T1000 (cell line): ENCODE results near the gene MMEL1.
"Not testable (repeated sequence)": the region's sequence is repeated elsewhere in the genome, so short reads cannot be mapped to it uniquely, and the experiment has no call there.

Experiments used
- DNase-seq: peaks from one replicate; lab custom pipeline; 2025; ENCODE audit warnings: mixed read lengths; lab: John Stamatoyannopoulos, UW

MMEL1 gene

GRCh38 chr1:2632561-2633361, at the start of gene MMEL1:
TSS of gene MMEL1 (minus strand) at chr1:2633016. CDS start at chr1:2629484, 3,532 bp downstream.
- DNase-seq = no peak

DNA sequence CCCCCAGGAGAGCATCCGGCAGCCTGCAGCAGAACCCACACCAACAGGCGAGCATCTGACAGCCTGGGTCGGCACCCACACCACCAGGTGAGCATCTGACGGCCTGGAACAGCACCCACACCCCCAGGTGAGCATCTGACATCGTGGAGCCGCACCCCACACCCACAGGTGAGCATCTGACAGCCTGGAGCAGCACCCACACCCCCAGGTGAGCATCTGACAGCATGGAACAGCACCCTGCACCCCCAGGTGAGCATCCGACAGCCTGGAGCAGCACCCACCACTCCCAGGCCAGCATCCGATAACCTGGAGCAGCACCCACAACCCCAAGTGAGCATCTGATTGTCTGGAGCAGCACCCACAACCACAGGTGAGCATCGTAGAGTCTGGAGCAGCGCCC, 43.9 kb upstream of the MMEL1 start:
- DNase-seq = not testable (repeated sequence)

DNA sequence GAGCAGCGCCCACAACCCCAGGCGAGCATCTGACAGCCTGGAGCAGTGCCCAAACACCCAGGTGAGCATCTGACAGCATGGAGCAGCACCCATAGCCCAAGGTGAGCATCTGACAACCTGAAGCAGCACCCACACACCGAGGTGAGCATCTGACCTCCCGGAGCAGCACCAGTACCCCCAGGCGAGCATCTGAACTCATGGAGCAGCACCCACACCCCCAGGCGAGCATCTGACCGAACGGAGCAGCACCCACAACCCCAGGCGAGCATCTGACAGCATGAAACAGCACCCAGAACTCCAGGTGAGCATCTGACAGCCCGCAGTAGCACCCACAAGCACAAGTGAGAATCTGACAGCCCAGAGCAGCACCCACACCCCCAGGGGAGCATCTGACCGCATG, 38.8 kb upstream of the MMEL1 start:
- not testable (repeated sequence) for DNase-seq

DNA sequence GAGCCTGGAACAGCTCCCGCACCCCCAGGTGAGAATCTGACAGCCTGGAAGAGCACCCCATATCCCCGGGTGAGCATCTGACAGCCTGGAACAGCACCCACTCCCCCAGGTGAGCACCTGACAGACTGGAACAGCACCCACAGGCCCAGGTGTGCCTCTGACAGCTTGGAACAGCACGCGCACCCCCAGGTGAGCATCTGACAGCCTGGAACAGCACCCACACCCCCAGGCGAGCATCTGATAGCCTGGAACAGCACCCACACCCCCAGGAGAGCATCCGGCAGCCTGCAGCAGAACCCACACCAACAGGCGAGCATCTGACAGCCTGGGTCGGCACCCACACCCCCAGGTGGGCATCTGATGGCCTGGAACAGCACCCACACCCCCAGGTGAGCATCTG, 27.0 kb upstream of the MMEL1 start:
- DNase-seq = not testable (repeated sequence)

- not testable (repeated sequence) for DNase-seq
Observed at GRCh38 chr1:2657909-2658308, 25.1 kb upstream of the MMEL1 start.

DNA sequence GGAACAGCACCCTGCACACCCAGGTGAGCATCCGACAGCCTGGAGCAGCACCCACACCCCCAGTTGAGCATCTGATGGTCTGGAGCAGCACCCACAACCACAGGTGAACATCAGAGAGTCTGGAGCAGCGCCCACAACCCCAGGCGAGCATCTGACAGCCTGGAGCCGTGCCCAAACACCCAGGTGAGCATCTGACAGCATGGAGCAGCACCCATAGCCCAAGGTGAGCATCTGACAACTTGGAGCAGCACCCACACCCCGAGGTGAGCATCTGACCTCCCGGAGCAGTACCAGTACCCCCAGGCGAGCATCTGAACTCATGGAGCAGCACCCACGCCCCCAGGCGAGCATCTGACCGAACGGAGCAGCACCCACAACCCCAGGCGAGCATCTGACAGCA, 24.3 kb upstream of the MMEL1 start:
- not testable (repeated sequence) for DNase-seq

GRCh38 chr1:2655598-2656434, 23.0 kb upstream of the MMEL1 start:
- not testable (repeated sequence) for DNase-seq

- DNase-seq = not testable (repeated sequence)
Observed at GRCh38 chr1:2654443-2654948, 21.7 kb upstream of the MMEL1 start.

DNA sequence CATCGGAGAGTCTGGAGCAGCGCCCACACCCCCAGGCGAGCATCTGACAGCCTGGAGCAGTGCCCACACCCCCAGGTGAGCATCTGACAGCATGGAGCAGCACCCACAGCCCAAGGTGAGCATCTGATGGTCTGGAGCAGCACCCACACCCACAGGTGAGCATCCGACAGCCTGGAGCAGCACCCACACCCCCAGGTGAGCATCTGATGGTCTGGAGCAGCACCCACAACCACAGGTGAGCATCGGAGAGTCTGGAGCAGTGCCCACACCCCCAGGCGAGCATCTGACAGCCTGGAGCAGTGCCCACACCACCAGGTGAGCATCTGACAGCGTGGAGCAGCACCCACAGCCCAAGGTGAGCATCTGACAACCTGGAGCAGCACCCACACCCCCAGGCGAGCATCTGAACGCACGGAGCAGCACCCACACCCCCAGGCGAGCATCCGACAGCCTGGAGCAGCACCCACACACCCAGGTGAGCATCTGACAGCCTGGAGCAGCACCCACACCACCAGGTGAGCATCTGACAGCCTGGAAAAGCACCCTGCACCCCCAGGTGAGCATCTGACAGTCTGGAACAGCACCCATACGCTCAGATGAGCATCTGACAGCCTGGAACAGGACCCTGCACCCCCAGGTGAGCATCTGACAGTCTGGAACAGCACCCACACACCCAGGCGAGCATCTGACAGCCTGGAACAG, 21.1 kb upstream of the MMEL1 start:
- not testable (repeated sequence) for DNase-seq

GRCh38 chr1:2652926-2653571, 20.2 kb upstream of the MMEL1 start:
- DNase-seq = not testable (repeated sequence)

DNA sequence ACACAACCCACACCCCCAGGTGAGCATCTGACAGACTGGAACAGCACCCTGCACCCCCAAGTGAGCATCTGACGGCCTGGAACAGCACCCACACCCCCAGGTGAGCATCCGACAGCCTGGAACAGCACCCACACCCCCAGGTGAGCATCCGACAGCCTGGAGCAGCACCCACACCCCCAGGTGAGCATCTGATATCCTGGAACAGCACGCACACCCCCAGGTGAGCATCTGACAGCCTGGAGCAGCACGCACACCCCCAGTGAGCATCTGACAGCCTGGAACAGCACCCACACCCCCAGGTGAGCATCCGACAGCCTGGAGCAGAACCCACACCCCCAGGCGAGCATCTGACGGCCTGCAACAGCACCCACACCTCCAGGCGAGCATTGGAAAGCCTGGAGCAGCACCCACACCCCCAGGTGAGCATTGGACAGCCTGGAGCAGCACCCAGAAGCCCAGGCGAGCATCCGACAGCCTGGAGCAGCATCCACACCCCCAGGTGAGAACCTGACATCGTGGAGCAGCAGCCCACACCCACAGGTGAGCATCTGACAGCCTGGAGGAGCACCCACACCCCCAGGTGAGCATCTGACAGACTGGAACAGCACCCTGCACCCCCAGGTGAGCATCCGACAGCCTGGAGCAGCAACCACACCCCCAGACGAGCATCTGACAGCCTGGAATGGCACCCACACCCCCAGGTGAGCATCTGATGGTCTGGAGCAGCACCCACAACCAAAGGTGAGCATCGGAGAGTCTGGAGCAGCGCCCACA, 19.5 kb upstream of the MMEL1 start:
- DNase-seq = not testable (repeated sequence)

- DNase-seq = no peak
Observed at GRCh38 chr1:2650967-2651645, 18.3 kb upstream of the MMEL1 start.

- DNase-seq = no peak
Observed at GRCh38 chr1:2646837-2647236, 14.0 kb upstream of the MMEL1 start.

DNA sequence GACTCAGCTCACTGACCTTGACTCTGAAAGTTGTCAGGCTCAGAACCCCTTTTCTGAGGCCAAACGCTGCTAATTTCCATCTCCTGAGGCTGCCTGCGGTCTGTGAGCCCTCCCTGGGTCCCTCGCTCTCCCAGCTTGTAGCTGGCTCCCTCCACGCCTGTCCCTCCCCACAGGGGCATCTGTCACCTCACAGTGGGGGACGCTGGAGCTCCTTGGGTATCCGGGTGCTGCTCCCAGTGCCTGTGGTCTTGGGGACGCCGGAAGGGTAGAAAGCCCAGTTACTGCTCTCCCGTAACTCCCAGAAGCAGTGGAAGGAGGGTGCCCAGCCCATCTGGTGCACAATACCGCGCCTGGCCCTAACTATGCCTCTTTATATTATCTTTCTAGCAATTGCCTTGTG, 13.0 kb upstream of the MMEL1 start:
- DNase-seq = no peak

DNA sequence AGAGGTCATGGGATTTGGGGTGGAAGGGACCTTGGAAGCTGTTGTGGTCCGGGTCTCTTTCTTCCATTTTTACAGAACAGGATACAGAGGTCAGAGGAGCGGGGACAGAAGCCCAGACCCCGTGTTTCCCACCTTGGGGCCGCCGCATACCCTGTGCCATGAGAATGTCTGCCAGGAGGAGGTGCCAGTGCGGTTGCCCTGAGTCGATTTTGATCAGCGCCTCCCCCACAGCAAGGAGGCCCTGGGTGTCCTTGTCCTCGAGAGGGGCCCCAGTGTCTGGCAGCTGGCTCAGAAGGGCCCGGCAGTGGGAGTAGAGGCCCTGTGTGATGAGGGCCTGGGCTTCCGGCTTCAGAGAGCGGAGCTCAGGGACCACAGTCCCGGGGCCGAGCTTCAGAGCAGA, 12.3 kb upstream of the MMEL1 start:
- no peak for DNase-seq

DNA sequence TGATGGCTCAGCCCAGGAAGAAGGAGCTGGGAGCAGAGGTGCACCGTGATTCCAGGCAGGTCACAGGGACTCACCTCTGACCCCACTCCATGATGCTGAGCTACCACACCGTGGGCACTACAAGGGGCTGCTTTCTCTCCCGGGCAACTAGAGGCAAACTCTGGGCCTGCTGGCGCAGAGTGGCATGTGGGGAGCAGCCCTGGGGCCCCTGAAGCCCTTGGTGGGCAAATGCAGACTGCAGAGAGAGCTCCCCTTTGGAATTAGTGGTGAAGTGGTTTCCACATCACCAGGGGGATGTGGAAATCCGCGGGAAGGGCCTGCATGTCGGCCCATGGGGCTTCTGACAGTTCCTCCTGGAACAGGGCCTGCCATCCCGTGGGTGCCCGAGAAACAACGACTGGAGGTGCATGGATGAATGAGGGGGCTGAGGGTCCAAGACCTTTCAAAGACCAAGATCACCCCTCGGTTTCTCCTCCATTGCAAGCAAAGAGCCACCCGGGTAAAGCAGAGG, 11.8 kb upstream of the MMEL1 start:
- DNase-seq = no peak

- DNase-seq = no peak
Observed at GRCh38 chr1:2644171-2644570, 11.4 kb upstream of the MMEL1 start.

- DNase-seq = no peak
Observed at GRCh38 chr1:2643414-2644077, 10.7 kb upstream of the MMEL1 start.
